Eye (tissue), 1 donor: ENCODE measurements around the gene CCDC3.
"Not testable (repeated sequence)": the region's sequence is repeated elsewhere in the genome, so short reads cannot be mapped to it uniquely, and the experiment has no call there.

Source experiments
- DNase-seq: peaks from one replicate; pipeline ENCODE4 v3.0.0-alpha.2; 2015

The CCDC3 gene

GRCh38 chr10:12999849-13000248 is 1.7 kb downstream of the CCDC3 start:
- DNase-seq, result no peak

GRCh38 chr10:12995425-12995861 is 6.1 kb downstream of the CCDC3 start:
- no peak for DNase-seq

GRCh38 chr10:12993595-12993994 is 7.9 kb downstream of the CCDC3 start:
- DNase-seq, result no peak

DNA sequence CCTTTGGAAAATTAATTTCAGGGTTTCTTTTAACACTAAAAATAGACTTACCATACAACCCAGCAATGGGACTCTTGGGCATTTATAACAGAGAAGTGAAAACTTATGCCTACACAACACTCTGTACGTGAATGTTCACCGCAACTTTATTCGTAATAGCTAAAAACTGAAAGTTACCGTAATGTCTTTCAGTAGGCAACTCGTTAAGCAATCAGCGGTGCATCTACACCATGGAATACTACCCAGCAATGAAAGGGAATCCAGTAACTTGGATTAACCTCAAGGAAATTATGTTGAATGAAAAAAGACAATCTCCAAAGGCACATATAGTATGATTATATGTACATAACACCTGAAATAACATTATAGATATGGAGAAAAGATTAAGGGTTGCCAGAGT is 16.2 kb downstream of the CCDC3 start:
- no peak for DNase-seq

GRCh38 chr10:12984165-12984747 is 17.3 kb downstream of the CCDC3 start:
- no peak for DNase-seq

- DNase-seq, result not testable (repeated sequence)
These were observed 17.9 kb downstream of the CCDC3 start for GRCh38 chr10:12983568-12983967.

GRCh38 chr10:12981570-12981969 is 19.9 kb downstream of the CCDC3 start:
- no peak for DNase-seq

DNA sequence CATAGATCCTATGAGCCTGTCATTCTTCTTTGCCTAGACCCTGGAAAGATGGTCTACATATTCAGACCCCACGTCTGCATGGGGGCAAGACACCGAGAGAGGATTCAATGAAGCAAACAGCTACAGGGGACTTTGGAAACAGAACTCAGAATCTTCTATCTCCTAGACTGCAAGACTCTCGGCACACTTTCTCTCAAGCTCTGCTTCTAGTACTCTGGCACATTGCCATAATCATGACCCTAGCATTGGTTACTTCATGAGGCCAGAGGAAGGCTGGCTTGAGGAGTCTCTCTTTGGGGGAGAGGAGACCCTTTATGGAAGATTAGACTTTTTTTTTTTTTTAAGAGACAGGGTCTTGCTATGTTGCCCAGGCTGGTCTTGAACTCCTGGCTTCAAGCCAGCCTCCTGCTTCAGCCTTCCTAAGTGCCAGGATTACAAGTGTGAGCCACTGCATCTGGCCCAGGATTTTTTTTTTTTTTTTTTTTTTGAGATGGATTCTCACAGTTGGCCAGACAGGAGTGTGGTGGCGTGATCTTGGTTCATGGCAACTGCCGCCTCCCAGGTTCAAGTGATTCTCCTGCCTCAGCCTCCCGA is 20.7 kb downstream of the CCDC3 start:
- DNase-seq, result no peak

DNA sequence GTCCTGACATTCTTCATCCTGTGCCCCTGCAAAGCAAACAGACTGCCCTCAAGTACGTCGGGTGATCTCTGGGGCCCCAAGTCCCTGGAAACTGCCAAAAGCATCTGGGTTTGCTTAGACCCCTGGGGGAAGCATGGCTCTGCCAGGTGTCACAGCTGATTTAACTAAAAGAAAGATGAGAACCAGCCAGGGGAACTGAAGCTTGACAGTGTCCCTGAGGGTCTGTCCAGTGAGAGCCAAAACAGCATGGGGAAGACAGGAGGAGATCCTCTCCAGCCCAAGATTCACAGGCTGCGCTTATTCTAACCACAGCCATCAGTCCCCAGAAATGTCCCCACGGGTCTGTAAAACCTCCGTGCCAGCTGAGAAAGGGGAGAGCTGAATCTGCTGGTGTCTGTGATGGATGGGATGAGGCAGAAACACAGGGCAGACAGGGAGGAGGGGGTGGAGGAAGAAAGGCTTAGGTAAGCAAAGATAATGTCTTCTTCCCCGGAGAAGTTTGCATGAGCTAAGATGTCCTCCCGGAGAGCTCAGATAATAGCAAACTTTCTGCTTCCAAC is 21.3 kb downstream of the CCDC3 start:
- peak; percentile 87 for DNase-seq

- DNase-seq, result peak; percentile 38
These were observed 22.6 kb downstream of the CCDC3 start for GRCh38 chr10:12978891-12979290.

GRCh38 chr10:12975906-12976305 is 25.6 kb downstream of the CCDC3 start:
- DNase-seq, result no peak

GRCh38 chr10:12975266-12975665 is 26.2 kb downstream of the CCDC3 start:
- no peak for DNase-seq

DNA sequence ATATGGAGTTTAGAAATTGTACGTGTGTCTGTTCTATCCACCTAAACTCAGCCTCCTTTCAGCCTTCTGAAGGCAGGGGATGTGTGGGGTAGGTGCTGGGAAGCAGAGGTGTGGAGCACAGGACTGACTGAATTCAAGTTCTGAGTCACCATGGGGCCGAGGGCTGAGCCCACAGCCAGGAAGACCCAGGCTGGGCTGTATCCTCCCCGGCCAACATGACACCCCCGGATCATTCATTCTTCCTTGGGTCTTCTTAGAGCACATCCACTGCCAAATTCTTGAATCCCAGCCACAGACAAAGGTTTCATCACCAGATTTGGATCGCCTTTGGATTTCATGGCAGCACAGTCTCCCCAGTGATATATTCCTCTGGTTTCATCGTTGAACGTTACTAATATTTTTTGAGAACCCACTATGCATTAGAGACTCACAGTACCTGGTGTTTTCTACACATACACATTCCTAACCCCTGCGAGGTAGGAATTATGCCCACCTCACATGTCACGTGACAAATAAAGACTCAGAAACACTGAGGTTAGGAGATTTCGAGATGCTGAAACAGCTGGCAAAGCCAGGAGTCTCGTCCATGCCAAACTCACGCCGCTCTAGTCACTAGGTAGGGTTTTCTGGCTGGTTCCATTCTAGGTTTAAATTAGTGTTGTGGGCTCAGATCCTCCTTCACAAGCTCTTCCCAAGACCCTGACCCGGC is 26.9 kb downstream of the CCDC3 start:
- no peak for DNase-seq

DNA sequence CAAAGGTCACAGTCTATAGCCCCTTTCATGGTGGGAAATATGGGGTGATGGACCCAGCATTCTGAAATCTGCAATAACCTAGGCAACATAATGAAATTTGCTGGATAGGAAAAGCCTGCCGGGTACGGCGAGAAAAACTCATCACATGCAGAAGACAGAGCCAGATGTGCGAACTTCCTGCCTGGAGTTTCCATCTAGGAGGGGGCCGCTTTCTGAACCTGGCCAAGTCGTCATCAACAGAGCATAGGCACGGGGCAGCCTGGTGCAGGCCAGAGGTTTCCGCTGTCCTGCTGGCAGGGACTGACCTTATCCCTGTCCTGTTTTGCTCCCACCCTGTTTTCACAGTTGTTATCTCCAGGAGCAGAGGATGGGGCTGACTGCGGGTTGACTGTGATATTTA is 27.4 kb downstream of the CCDC3 start:
- DNase-seq, result no peak

DNA sequence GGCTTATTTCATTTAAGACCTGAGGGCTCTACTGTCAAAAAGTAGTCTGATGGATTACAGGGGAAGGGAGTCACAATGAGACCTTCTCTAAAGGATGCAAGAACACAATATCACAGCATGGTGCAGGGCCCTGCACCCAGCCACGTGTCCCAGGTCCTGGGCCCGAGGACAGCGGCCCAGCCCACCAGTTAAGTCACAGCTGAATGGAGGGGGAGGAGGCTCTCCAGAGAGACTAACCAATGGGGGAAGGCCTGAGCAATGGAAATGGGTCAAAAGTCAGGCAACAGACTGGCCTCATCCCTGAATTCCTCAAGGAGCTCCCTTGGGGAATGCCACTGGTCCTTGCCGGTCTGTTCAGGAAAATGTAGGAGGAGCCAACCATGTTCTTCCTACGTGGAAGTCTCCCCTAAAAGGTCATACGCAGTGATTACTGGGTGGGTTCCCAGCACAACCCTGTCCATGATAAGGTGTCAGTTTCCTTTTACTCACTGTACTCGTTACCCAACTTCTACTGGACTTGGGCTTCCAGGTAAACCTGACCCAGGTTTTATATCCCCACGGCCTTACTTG is 28.3 kb downstream of the CCDC3 start:
- no peak for DNase-seq

GRCh38 chr10:12972146-12972545 is 29.4 kb downstream of the CCDC3 start:
- no peak for DNase-seq

GRCh38 chr10:12971001-12971788 is 30.3 kb downstream of the CCDC3 start:
- no peak for DNase-seq

- DNase-seq, result no peak
These were observed 31.6 kb downstream of the CCDC3 start for GRCh38 chr10:12969951-12970350.

GRCh38 chr10:12966067-12966466 is 35.4 kb downstream of the CCDC3 start:
- DNase-seq, result no peak

DNA sequence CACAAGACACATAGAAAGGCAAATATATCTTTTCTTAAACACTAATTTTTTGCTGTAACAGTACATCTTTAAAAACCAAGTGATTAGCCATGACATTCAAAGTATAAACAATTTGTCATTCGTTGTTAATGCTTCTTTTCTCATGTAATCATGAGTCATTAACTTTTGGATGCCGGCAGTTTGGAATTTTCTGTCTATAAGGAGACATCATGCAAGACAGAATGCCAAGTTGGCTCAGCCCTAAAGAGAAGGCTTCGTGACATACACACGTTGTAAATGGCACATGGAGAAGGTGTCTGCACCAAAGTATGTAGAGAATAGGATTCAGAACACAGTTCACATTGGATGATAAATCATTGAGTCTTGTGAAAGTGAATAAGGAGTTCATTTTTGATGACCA is 35.9 kb downstream of the CCDC3 start:
- DNase-seq, result no peak

- DNase-seq, result no peak
These were observed 39.0 kb downstream of the CCDC3 start for GRCh38 chr10:12962556-12962955.

- peak; percentile 47 for DNase-seq
These were observed 39.9 kb downstream of the CCDC3 start for GRCh38 chr10:12961416-12962205.
